ENCODE measurements around the gene N4BP2L2. TPM values are rescaled to one million over a fixed set of nuclear protein-coding genes. Genes with fewer than 3 reads are reported as not detected.
"Not testable (repeated sequence)": the region's sequence is repeated elsewhere in the genome, so short reads cannot be mapped to it uniquely, and the experiment has no call there.

The N4BP2L2 gene
- total and polyA plus RNA-seq, 4 donors, result 14.9 to 116 (median 76.7) TPM

- Histone ChIP-seq H3K27me3 (ENCODE audit: control insufficient read depth in 4 of 4, insufficient read depth in 4 of 4, low read length in 3 of 4) (no peaks in the 10 kb centered on the region), H3K9ac (ENCODE audit: low read depth in 1 of 2, low read length in 2 of 2) (no peak overlapping the region), H3K4me3 (ENCODE audit: low read depth in 1 of 3, low read length in 3 of 3) (no peak overlapping the region), H3K9me3 (ENCODE audit: control insufficient read depth in 4 of 4, low read length in 3 of 4) (peaks cover 0 to 3% (median 0%) of the 10 kb centered on the region in 4 donors), H3K27ac (ENCODE audit: low read depth in 1 of 2, low read length in 2 of 2) (no peak overlapping the region), H3K4me1 (ENCODE audit: control insufficient read depth in 4 of 4, insufficient read depth in 4 of 4, low read length in 3 of 4) (peaks cover 0 to 8% (median 3%) of the 10 kb centered on the region in 4 donors), H3K36me3 (ENCODE audit: control insufficient read depth in 4 of 4, insufficient read depth in 3 of 4, low read depth in 1 of 4, low read length in 3 of 4) (no peaks in the 10 kb centered on the region)
- TF ChIP-seq FOXA2 (IDR thresholded peaks at IDR 0.05) (no peak), HNF4G (IDR thresholded peaks at IDR 0.05) (no peak), RAD21 (IDR thresholded peaks at IDR 0.05) (peak; percentile 72 to 79), CTCF (IDR thresholded peaks at IDR 0.05; ENCODE audit: low read depth, low read length, missing input control) (peak; percentile 44), NR2F2 (IDR thresholded peaks at IDR 0.05) (no peak)
- TF ChIP-seq, protein P1, sequence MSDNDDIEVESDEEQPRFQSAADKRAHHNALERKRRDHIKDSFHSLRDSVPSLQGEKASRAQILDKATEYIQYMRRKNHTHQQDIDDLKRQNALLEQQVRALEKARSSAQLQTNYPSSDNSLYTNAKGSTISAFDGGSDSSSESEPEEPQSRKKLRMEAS (IDR thresholded peaks at IDR 0.05), result no peak
- 56% methylated on average over 3 of the region's 3 CpGs for WGBS
- no peak for DNase-seq (ENCODE audit: low spot score)
These were observed 42.7 kb upstream of the N4BP2L2 start for GRCh38 chr13:32581177-32581786.

DNA sequence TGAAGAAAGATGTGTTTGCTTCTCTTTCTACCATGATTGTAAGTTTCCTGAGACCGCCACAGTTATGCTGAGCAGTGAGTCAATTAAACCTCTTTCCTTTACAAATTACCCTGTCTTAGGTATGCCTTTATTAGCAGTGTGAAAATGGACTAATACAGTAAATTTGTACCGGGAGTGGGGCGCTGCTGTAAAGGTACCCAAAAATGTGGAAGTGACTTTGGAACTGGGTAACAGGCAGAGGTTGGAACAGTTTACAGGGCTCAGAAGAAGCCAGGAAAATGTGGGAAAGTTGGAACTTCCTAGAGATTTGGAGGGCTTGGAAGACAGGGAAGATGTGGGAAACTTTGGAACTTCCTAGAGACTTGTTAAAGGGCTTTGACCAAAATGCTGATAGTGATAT is 38.4 kb upstream of the N4BP2L2 start:
- H3K27ac ChIP-seq (ENCODE audit: low read depth in 1 of 2, low read length in 2 of 2), result no peak overlapping the region
- peaks cover 0 to 3% (median 0%) of the 10 kb centered on the region in 4 donors for H3K9me3 ChIP-seq (ENCODE audit: control insufficient read depth in 4 of 4, low read length in 3 of 4)
- 98% methylated on average over 3 of the region's 3 CpGs for WGBS
- DNase-seq (ENCODE audit: low spot score), result no peak
- peaks cover 0 to 2% (median 0%) of the 10 kb centered on the region in 4 donors for H3K4me1 ChIP-seq (ENCODE audit: control insufficient read depth in 4 of 4, insufficient read depth in 4 of 4, low read length in 3 of 4)
- H3K27me3 ChIP-seq (ENCODE audit: control insufficient read depth in 4 of 4, insufficient read depth in 4 of 4, low read length in 3 of 4), result no peaks in the 10 kb centered on the region
- H3K9ac ChIP-seq (ENCODE audit: low read depth in 1 of 2, low read length in 2 of 2), result no peak overlapping the region
- no peak overlapping the region for H3K4me3 ChIP-seq (ENCODE audit: low read depth in 1 of 3, low read length in 3 of 3)
- TF ChIP-seq CTCF (IDR thresholded peaks at IDR 0.05; ENCODE audit: low read depth, low read length, missing input control), result no peak
- TF ChIP-seq RXRA (IDR thresholded peaks at IDR 0.05), result no peak
- TF ChIP-seq YY1 (IDR thresholded peaks at IDR 0.05), result no peak
- TF ChIP-seq, protein P2, sequence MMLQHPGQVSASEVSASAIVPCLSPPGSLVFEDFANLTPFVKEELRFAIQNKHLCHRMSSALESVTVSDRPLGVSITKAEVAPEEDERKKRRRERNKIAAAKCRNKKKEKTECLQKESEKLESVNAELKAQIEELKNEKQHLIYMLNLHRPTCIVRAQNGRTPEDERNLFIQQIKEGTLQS (IDR thresholded peaks at IDR 0.05), result no peak
- no peaks in the 10 kb centered on the region for H3K36me3 ChIP-seq (ENCODE audit: control insufficient read depth in 4 of 4, insufficient read depth in 3 of 4, low read depth in 1 of 4, low read length in 3 of 4)

- not testable (repeated sequence) for H3K4me1 ChIP-seq (ENCODE audit: control insufficient read depth in 4 of 4, insufficient read depth in 4 of 4, low read length in 3 of 4); H3K27ac ChIP-seq (ENCODE audit: low read depth in 1 of 2, low read length in 2 of 2); H3K36me3 ChIP-seq (ENCODE audit: control insufficient read depth in 4 of 4, insufficient read depth in 3 of 4, low read depth in 1 of 4, low read length in 3 of 4); H3K4me3 ChIP-seq (ENCODE audit: low read depth in 1 of 3, low read length in 3 of 3); H3K9ac ChIP-seq (ENCODE audit: low read depth in 1 of 2, low read length in 2 of 2); H3K9me3 ChIP-seq (ENCODE audit: control insufficient read depth in 4 of 4, low read length in 3 of 4); DNase-seq (ENCODE audit: low spot score); H3K27me3 ChIP-seq (ENCODE audit: control insufficient read depth in 4 of 4, insufficient read depth in 4 of 4, low read length in 3 of 4)
- 97% methylated on average over 4 of the region's 4 CpGs for WGBS
These were observed 37.1 kb upstream of the N4BP2L2 start for GRCh38 chr13:32575687-32576086.

- H3K9ac ChIP-seq (ENCODE audit: low read depth in 1 of 2, low read length in 2 of 2); H3K27ac ChIP-seq (ENCODE audit: low read depth in 1 of 2, low read length in 2 of 2); H3K9me3 ChIP-seq (ENCODE audit: control insufficient read depth in 4 of 4, low read length in 3 of 4); DNase-seq (ENCODE audit: low spot score); H3K4me3 ChIP-seq (ENCODE audit: low read depth in 1 of 3, low read length in 3 of 3); H3K27me3 ChIP-seq (ENCODE audit: control insufficient read depth in 4 of 4, insufficient read depth in 4 of 4, low read length in 3 of 4); H3K4me1 ChIP-seq (ENCODE audit: control insufficient read depth in 4 of 4, insufficient read depth in 4 of 4, low read length in 3 of 4); H3K36me3 ChIP-seq (ENCODE audit: control insufficient read depth in 4 of 4, insufficient read depth in 3 of 4, low read depth in 1 of 4, low read length in 3 of 4): not testable (repeated sequence)
- WGBS, result 98% methylated on average over 1 of the region's 1 CpG
These were observed 22.2 kb upstream of the N4BP2L2 start for GRCh38 chr13:32560842-32561241.

All from liver (tissue), 9 donors.